IMR-90 (cell line): ENCODE results near the gene TIMM17B. TPM values are rescaled to one million over a fixed set of nuclear protein-coding genes. Genes with fewer than 3 reads are reported as not detected.

Source experiments
- ATAC-seq: fragments of 200-7000 bp; cut with Tn5 transposase; 2 replicates; pipeline ENCODE4 v1.9.1; 2020; ENCODE audit warnings: low read depth, mild to moderate bottlenecking, moderate library complexity
- BruUV-seq: library from RNA; stranded (reverse); fragments of 400-500 nt; replicated peaks from 2 replicates; lab custom pipeline; 2021; lab: Mats Ljungman, UMichigan
- CTCF ChIA-PET: fragments of 300-600 bp; formaldehyde crosslinking; extraction: SDS; loops from one replicate; lab custom pipeline; 2021; ENCODE audit warnings: antibody characterized with exemption; lab: Yijun Ruan, JAX
- POLR2A ChIA-PET: fragments of 300-600 bp; sonication (Branson Sonifier 250); formaldehyde crosslinking; loops from one replicate; lab custom pipeline; 2022; ENCODE audit warnings: antibody characterized with exemption; ENCODE audit not compliant: unreplicated experiment; lab: Charles Lee
- DNase-seq: peaks from one replicate; pipeline ENCODE4 v3.0.0; 2013
- H2AFZ ChIP-seq: replicated peaks from 2 replicates; pipeline ENCODE3; 2013; ENCODE audit warnings: low read length, mild to moderate bottlenecking; ENCODE audit not compliant: poor library complexity
- H2AK5ac ChIP-seq: 2 replicates; pipeline ENCODE4 v1.6.1; 2013; ENCODE audit warnings: low read depth, low read length, inconsistent platforms
- H2AK9ac ChIP-seq: replicated peaks from 2 replicates; pipeline ENCODE3; 2013; ENCODE audit warnings: mild to moderate bottlenecking, low read depth, low read length, moderate library complexity; ENCODE audit not compliant: poor library complexity
- H2BK120ac ChIP-seq: 2 replicates; pipeline ENCODE4 v1.6.1; 2013; ENCODE audit warnings: low read depth, low read length, inconsistent platforms
- H2BK15ac ChIP-seq: 3 replicates; pipeline ENCODE4 v1.6.1; 2013; ENCODE audit warnings: low read depth, low read length, inconsistent platforms
- H2BK20ac ChIP-seq: 2 replicates; pipeline ENCODE4 v1.6.1; 2013; ENCODE audit warnings: low read depth, mild to moderate bottlenecking, inconsistent platforms, low read length, moderate library complexity
- H2BK5ac ChIP-seq: 2 replicates; pipeline ENCODE4 v1.6.1; 2013; ENCODE audit warnings: mild to moderate bottlenecking, low read depth, low read length, inconsistent platforms; ENCODE audit not compliant: poor library complexity, severe bottlenecking
- H3K14ac ChIP-seq: replicated peaks from 2 replicates; pipeline ENCODE4 v1.6.1; 2013; ENCODE audit warnings: low read depth, low read length, inconsistent platforms
- H3K18ac ChIP-seq: 2 replicates; pipeline ENCODE4 v1.6.1; 2013; ENCODE audit warnings: low read depth, low read length, control low read depth
- H3K23ac ChIP-seq: 2 replicates; pipeline ENCODE4 v1.6.1; 2013; ENCODE audit warnings: low read depth, low read length, inconsistent platforms
- H3K27ac ChIP-seq: 2 replicates; pipeline ENCODE4 v1.5.1; 2013; ENCODE audit warnings: mild to moderate bottlenecking, control low read depth, low read length; ENCODE audit not compliant: insufficient read depth
- H3K27me3 ChIP-seq: 2 replicates; pipeline ENCODE4 v1.6.1; 2013; ENCODE audit warnings: low read length; ENCODE audit not compliant: control insufficient read depth, insufficient read depth
- H3K36me3 ChIP-seq: 2 replicates; pipeline ENCODE4 v1.6.1; 2013; ENCODE audit warnings: low read length, mixed read lengths; ENCODE audit not compliant: control insufficient read depth, insufficient read depth
- H3K4ac ChIP-seq: 2 replicates; pipeline ENCODE4 v1.6.1; 2013; ENCODE audit warnings: low read depth, low read length, inconsistent platforms
- H3K4me1 ChIP-seq: 2 replicates; pipeline ENCODE4 v1.6.1; 2013; ENCODE audit warnings: low read length, mixed read lengths; ENCODE audit not compliant: control insufficient read depth, insufficient read depth
- H3K4me2 ChIP-seq: 2 replicates; pipeline ENCODE4 v1.6.1; 2013; ENCODE audit warnings: low read depth, mild to moderate bottlenecking, control low read depth, low read length, moderate library complexity
- H3K4me3 ChIP-seq: 2 replicates; pipeline ENCODE4 v1.5.1; 2013; ENCODE audit warnings: low read depth, mild to moderate bottlenecking, control low read depth, low read length, moderate library complexity; ENCODE audit not compliant: insufficient read depth
- H3K56ac ChIP-seq: 2 replicates; pipeline ENCODE4 v1.6.1; 2013; ENCODE audit warnings: low read length, inconsistent platforms; ENCODE audit not compliant: insufficient read depth; ENCODE audit errors: extremely low read depth
- H3K79me1 ChIP-seq, 2 experiments: 2 replicates each; pipeline ENCODE4 v1.6.1; 2013; ENCODE audit warnings: low read length in 2 of 2, inconsistent platforms in 1 of 2, low read depth in 1 of 2
- H3K9ac ChIP-seq: 2 replicates; pipeline ENCODE4 v1.6.1; 2013; ENCODE audit warnings: low read depth, low read length, control low read depth
- H3K9me1 ChIP-seq: 2 replicates; pipeline ENCODE4 v1.6.1; 2013; ENCODE audit warnings: low read length, inconsistent platforms; ENCODE audit not compliant: insufficient read depth
- H3K9me3 ChIP-seq: 2 replicates; pipeline ENCODE4 v1.6.1; 2013; ENCODE audit warnings: low read length; ENCODE audit not compliant: control insufficient read depth, insufficient read depth
- H4K20me1 ChIP-seq: 2 replicates; pipeline ENCODE4 v1.6.1; 2013; ENCODE audit warnings: low read length, inconsistent platforms; ENCODE audit not compliant: insufficient read depth
- H4K5ac ChIP-seq: 2 replicates; pipeline ENCODE4 v1.6.1; 2013; ENCODE audit warnings: mild to moderate bottlenecking, low read depth, low read length, control low read depth
- H4K8ac ChIP-seq, 2 experiments: 2 replicates each; pipeline ENCODE4 v1.6.1; 2013; ENCODE audit warnings: low read depth in 2 of 2, low read length in 2 of 2, control low read depth in 1 of 2, inconsistent platforms in 1 of 2
- H4K91ac ChIP-seq: 2 replicates; pipeline ENCODE4 v1.6.1; 2013; ENCODE audit warnings: low read depth, low read length, inconsistent platforms; ENCODE audit not compliant: insufficient read depth
- BHLHE40 ChIP-seq: fragments of 150-350 bp; IDR thresholded peaks from 2 replicates; pipeline ENCODE4 v1.6.1; 2016; ENCODE audit warnings: mild to moderate bottlenecking, low read depth, low read length
- FOS ChIP-seq: fragments of 150-350 bp; IDR thresholded peaks from 2 replicates; pipeline ENCODE4 v1.6.1; 2016; ENCODE audit warnings: low read depth, low read length
- MAFK ChIP-seq: IDR thresholded peaks from 2 replicates; pipeline ENCODE4 v1.6.1; 2012; ENCODE audit warnings: low read depth, low read length, improper control_type of control experiment
- MXI1 ChIP-seq: IDR thresholded peaks from 2 replicates; pipeline ENCODE4 v1.6.1; 2012; ENCODE audit warnings: low read depth, mild to moderate bottlenecking, low read length, moderate library complexity, borderline replicate concordance
- NFE2L2 ChIP-seq: fragments of 150-350 bp; IDR thresholded peaks from 2 replicates; pipeline ENCODE4 v1.6.1; 2016; ENCODE audit warnings: low read depth, mild to moderate bottlenecking, low read length
- POLR2A ChIP-seq: IDR thresholded peaks from 2 replicates; pipeline ENCODE4 v1.6.1; 2012; ENCODE audit warnings: mild to moderate bottlenecking, low read depth, low read length
- RAD21 ChIP-seq: IDR thresholded peaks from 2 replicates; pipeline ENCODE4 v1.6.1; 2012; ENCODE audit warnings: low read length, improper control_type of control experiment
- RFX5 ChIP-seq: IDR thresholded peaks from 2 replicates; pipeline ENCODE4 v1.8.0; 2012; ENCODE audit warnings: low read depth, mild to moderate bottlenecking, low read length, moderate library complexity
- SMC3 ChIP-seq: fragments of 150-350 bp; IDR thresholded peaks from 2 replicates; pipeline ENCODE4 v1.6.1; 2016; ENCODE audit warnings: low read depth, mild to moderate bottlenecking, antibody characterized with exemption, low read length, moderate library complexity
- WGBS, 2 experiments: methylation state at CpG; one replicate each; pipeline versions ENCODE4 v1.1.5 to v1.1.7; 2013; ENCODE audit warnings: missing lambda C conversion rate in 2 of 2; ENCODE audit not compliant: insufficient read length in 1 of 2; ENCODE audit errors: extremely low coverage in 2 of 2; 5-methylcytosine and 5-hydroxymethylcytosine counted together
- dilution Hi-C: fragments of 300-500 bp; cut with HindIII; formaldehyde crosslinking; loops from one replicate; pipeline ENCODE4 v1.14.3; 2018; ENCODE audit warnings: low sequenced_read_pairs; ENCODE audit not compliant: unreplicated experiment
- in situ Hi-C: fragments of 300-500 bp; cut with MboI; formaldehyde crosslinking; loops from 3 replicates; pipeline ENCODE4 v1.14.3; 2019; ENCODE audit warnings: low sequenced_read_pairs, inconsistent platforms, mixed read lengths
- intact Hi-C: fragments of 100-400 bp; cut with micrococcal nuclease; formaldehyde crosslinking; loops from 2 replicates; pipeline ENCODE4 v1.10.0; 2022
- polyA plus RNA-seq, 3 experiments: library from polyadenylated mRNA; depleted of rRNA; stranded (reverse); fragments of >200 nt; gene quantifications; 2 replicates each; pipeline ENCODE4 v1.2.3, GENCODE V29; 2012; ENCODE audit warnings: low replicate concordance in 1 of 3
- total RNA-seq: library from RNA; depleted of rRNA; stranded (reverse); fragments of >200 nt; gene quantifications from 2 replicates; pipeline ENCODE4 v1.2.3, GENCODE V29; 2012
- TF ChIP-seq, protein P1 (sequence below): fragments of 150-350 bp; IDR thresholded peaks from 2 replicates; pipeline ENCODE4 v1.6.1; 2016; ENCODE audit warnings: low read depth, mild to moderate bottlenecking, low read length, moderate library complexity, borderline replicate concordance

The TIMM17B gene
- total and polyA plus RNA-seq, 2 of the 4 experiments (the other 2 are of a cell fraction) = 28.7 to 73.6 TPM

DNA sequence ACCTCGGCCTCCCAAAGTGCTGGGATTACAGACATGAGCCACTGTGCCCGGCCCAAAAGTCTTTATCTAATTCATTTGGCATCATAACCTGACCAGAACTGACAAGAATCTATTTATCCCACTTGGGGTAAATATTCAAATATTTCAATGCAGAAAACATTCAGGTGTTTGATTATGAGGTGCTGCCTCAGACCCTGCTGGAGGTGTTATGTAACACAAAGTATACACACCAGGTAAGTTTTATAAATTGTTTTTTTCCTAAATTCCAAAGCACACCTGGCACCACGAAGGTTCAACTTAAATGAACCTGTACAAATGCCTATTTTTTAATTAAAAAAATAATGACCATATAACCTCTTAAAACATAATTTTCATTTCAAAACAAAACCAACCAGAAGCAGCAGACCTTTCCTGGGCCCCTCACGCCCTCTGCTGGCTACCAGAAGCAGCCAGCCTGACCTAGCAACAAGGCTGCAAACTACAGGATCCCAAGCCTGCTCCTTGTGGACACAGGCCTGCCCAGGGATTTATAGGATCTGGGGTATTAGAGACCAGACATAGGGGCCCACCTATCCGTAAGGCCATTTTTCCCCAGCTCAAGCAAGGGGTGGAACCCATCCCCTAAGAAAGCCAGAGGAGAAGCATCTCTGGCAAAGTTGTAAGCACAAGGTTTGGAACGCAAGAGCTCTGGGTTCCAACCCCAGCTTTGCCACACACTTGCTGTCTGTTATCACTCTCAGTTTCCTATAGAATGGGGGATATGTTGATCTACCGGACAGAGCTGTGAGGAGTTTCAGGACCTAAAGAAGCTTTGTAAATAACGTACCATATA, 48.2 kb upstream of the TIMM17B start (continued):
- TF ChIP-seq NFE2L2 = no peak

DNA sequence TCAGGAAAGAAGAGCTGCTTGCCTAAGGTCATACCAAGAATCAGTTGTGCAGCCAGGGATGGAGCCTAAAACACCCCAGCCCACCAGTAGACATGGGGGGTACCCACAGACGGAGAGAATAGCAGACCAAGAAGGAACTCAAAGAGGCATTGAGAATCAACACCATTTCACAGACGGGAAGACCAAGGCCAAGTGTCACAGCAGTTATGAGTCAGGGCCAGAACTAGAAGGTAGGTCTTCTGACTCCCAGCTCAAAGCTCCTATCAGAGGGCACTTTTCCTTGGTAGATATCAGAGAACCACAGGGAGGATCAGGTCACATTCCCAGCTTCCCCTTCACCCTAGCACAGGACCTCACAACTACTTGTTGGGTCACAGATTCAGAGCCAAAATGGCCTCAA, 45.3 kb upstream of the TIMM17B start:
- no peak overlapping the region for H2BK15ac ChIP-seq
- no peaks in the 10 kb centered on the region for H3K27me3 ChIP-seq
- H3K9ac ChIP-seq = no peak overlapping the region
- no peak overlapping the region for H2BK5ac ChIP-seq
- H2BK20ac ChIP-seq = no peak overlapping the region
- H2AK5ac ChIP-seq = no peak overlapping the region
- 50% methylated on average over 1 of the region's 2 CpGs; no CpG with 5 or more reads in 1 of the 2 experiments for WGBS, 2 experiments
- DNase-seq = no peak
- CTCF ChIA-PET = no interaction called here
- no peak for ATAC-seq
- H3K14ac ChIP-seq = no peak overlapping the region
- in situ Hi-C loops = no loop called here
- dilution Hi-C loops = no loop called here
- H2AFZ ChIP-seq = no peak overlapping the region
- intact Hi-C loops = loop anchor here (10.0 kb wide), 1 partner anchor 298 kb away; no protein-coding TSS in a partner anchor
- H3K36me3 ChIP-seq = peaks cover 28% of the 10 kb centered on the region
- no peak overlapping the region for H3K56ac ChIP-seq
- peaks cover 4 to 42% of the 10 kb centered on the region in 2 experiments; a peak in 3 of 4 replicates for H3K79me1 ChIP-seq
- no peaks in the 10 kb centered on the region for H3K9me3 ChIP-seq
- no peak overlapping the region for H3K27ac ChIP-seq
- no peaks in the 10 kb centered on the region for H3K4me1 ChIP-seq
- H3K23ac ChIP-seq = no peak overlapping the region
- POLR2A ChIA-PET = no interaction called here
- H4K5ac ChIP-seq = no peak overlapping the region
- TF ChIP-seq POLR2A = no peak
- TF ChIP-seq, protein P1, sequence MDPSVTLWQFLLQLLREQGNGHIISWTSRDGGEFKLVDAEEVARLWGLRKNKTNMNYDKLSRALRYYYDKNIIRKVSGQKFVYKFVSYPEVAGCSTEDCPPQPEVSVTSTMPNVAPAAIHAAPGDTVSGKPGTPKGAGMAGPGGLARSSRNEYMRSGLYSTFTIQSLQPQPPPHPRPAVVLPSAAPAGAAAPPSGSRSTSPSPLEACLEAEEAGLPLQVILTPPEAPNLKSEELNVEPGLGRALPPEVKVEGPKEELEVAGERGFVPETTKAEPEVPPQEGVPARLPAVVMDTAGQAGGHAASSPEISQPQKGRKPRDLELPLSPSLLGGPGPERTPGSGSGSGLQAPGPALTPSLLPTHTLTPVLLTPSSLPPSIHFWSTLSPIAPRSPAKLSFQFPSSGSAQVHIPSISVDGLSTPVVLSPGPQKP = no peak
- no peak for TF ChIP-seq FOS
- TF ChIP-seq MAFK = no peak
- no peak for TF ChIP-seq RAD21
- no peak for TF ChIP-seq MXI1
- TF ChIP-seq NFE2L2 = no peak
- TF ChIP-seq RFX5 = no peak
- TF ChIP-seq BHLHE40 = no peak
- TF ChIP-seq SMC3 = no peak
- H3K18ac ChIP-seq = no peak overlapping the region
- H4K20me1 ChIP-seq = peaks cover 55% of the 10 kb centered on the region
- H3K4ac ChIP-seq = no peak overlapping the region
- no peak overlapping the region for H2BK120ac ChIP-seq
- no peak overlapping the region for H3K4me2 ChIP-seq
- no peak overlapping the region for H2AK9ac ChIP-seq
- H3K4me3 ChIP-seq = no peak overlapping the region
- no peak overlapping the region for H4K91ac ChIP-seq
- BruUV-seq = no TSS peak
- no peak overlapping the region for H4K8ac ChIP-seq
- peaks cover 4% of the 10 kb centered on the region; the same call in 1 of the 2 replicates for H3K9me1 ChIP-seq
